ENCODE measurements around the gene AKR1D1.

GRCh38 chr7:138063400-138063799, 12.9 kb upstream of the AKR1D1 start:
- TF ChIP-seq CTCF (IDR thresholded peaks at IDR 0.05; ENCODE audit: borderline replicate concordance, extremely low read depth, low read length, poor library complexity, severe bottlenecking) = no peak
- TF ChIP-seq EZH2 (IDR thresholded peaks at IDR 0.05; ENCODE audit: borderline replicate concordance, low read depth, low read length, severe bottlenecking) = no peak

Data from DND-41 (cell line).